GM23338 (cell line): ENCODE measurements around the gene PER1.

Source experiments
- POLR2AphosphoS5 ChIP-seq: IDR thresholded peaks from 2 replicates; pipeline ENCODE4 v1.6.1; 2016; ENCODE audit warnings: antibody characterized with exemption, low read depth
- STAT1 ChIP-seq: IDR thresholded peaks from one replicate; pipeline ENCODE4 v1.6.1; 2016; ENCODE audit warnings: antibody characterized with exemption; ENCODE audit not compliant: unreplicated experiment
- ZNF331 ChIP-seq: fragments of 250-450 bp; sonication (Bioruptor Pico); IDR thresholded peaks from 2 replicates; pipeline ENCODE4 v1.5.0; 2020; ENCODE audit warnings: low read depth, mild to moderate bottlenecking, moderate library complexity
- TF ChIP-seq, protein P1 (sequence below), 2 experiments: fragments of 200-600 bp in 1 of 2; sonication (generic) in 1 of 2; conservative IDR thresholded peaks; 2 replicates each; pipeline versions ENCODE4 v1.5.1 to v1.6.1; 2016 to 2017; ENCODE audit warnings: antibody characterized with exemption in 2 of 2, low read depth in 2 of 2, mild to moderate bottlenecking in 2 of 2, moderate library complexity in 1 of 2

DNA sequence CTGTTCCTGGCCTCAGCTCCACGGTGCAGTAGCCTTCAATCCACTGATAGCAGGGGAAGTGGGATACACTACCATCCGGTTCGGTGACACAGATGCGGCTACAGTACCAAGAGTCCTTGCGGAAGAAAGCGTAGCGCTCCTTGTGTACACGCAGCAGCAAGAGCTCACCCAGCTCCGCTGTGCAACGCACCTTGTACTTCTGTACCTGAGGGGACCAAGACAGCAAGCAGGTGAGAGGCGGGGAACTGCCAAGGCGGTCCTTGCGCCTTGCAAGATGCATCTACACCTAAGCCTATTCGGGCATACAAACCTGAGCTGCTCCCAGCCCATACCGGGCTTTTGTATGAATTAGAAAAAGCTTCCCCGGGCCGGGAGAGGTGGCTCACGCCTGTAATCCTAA, 35.4 kb downstream of the PER1 start:
- no peak for TF ChIP-seq POLR2AphosphoS5
- TF ChIP-seq, protein P1, sequence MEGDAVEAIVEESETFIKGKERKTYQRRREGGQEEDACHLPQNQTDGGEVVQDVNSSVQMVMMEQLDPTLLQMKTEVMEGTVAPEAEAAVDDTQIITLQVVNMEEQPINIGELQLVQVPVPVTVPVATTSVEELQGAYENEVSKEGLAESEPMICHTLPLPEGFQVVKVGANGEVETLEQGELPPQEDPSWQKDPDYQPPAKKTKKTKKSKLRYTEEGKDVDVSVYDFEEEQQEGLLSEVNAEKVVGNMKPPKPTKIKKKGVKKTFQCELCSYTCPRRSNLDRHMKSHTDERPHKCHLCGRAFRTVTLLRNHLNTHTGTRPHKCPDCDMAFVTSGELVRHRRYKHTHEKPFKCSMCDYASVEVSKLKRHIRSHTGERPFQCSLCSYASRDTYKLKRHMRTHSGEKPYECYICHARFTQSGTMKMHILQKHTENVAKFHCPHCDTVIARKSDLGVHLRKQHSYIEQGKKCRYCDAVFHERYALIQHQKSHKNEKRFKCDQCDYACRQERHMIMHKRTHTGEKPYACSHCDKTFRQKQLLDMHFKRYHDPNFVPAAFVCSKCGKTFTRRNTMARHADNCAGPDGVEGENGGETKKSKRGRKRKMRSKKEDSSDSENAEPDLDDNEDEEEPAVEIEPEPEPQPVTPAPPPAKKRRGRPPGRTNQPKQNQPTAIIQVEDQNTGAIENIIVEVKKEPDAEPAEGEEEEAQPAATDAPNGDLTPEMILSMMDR (conservative IDR thresholded peaks at IDR 0.05; ENCODE audit: low read depth in 2 of 2): no peak
- no peak for TF ChIP-seq ZNF331 (CRISPR knock-in tag)
- no peak for TF ChIP-seq STAT1
